ENCODE data around the gene LRMDA.

LRMDA gene

GRCh38 chr10:75469006-75469616, 37.7 kb downstream of the LRMDA start:
- TF ChIP-seq TCF12 (IDR thresholded peaks at IDR 0.05; ENCODE audit: low read depth), result no peak
- TF ChIP-seq FOXM1 (IDR thresholded peaks at IDR 0.05; ENCODE audit: borderline replicate concordance, low read depth), result no peak
- no peak for TF ChIP-seq MAX (IDR thresholded peaks at IDR 0.05)
- TF ChIP-seq RAD21 (IDR thresholded peaks at IDR 0.05; ENCODE audit: low read depth), result no peak
- no peak for TF ChIP-seq ZBTB7A (IDR thresholded peaks at IDR 0.05; ENCODE audit: low read depth)
- no peak for TF ChIP-seq USF1 (IDR thresholded peaks at IDR 0.05)
- no peak for TF ChIP-seq CREB1 (IDR thresholded peaks at IDR 0.05; ENCODE audit: low read depth)

GRCh38 chr10:75470901-75471300, 39.5 kb downstream of the LRMDA start:
- TF ChIP-seq RAD21 (IDR thresholded peaks at IDR 0.05; ENCODE audit: low read depth) (no peak), YY1 (IDR thresholded peaks at IDR 0.05; ENCODE audit: low read depth) (no peak), EP300 (IDR thresholded peaks at IDR 0.05; ENCODE audit: borderline replicate concordance) (no peak), USF1 (IDR thresholded peaks at IDR 0.05) (no peak), EGR1 (IDR thresholded peaks at IDR 0.05) (no peak), ZBTB7A (IDR thresholded peaks at IDR 0.05; ENCODE audit: low read depth) (no peak), CREB1 (IDR thresholded peaks at IDR 0.05; ENCODE audit: low read depth) (no peak), REST (IDR thresholded peaks at IDR 0.05; ENCODE audit: low read depth) (no peak), TAF1 (IDR thresholded peaks at IDR 0.05; ENCODE audit: low read depth) (no peak), TCF12 (IDR thresholded peaks at IDR 0.05; ENCODE audit: low read depth) (no peak), FOXM1 (IDR thresholded peaks at IDR 0.05; ENCODE audit: borderline replicate concordance, low read depth) (no peak), CEBPB (IDR thresholded peaks at IDR 0.05) (no peak), TEAD4 (IDR thresholded peaks at IDR 0.05) (no peak), NFIC (IDR thresholded peaks at IDR 0.05) (no peak), MAX (IDR thresholded peaks at IDR 0.05) (no peak)

DNA sequence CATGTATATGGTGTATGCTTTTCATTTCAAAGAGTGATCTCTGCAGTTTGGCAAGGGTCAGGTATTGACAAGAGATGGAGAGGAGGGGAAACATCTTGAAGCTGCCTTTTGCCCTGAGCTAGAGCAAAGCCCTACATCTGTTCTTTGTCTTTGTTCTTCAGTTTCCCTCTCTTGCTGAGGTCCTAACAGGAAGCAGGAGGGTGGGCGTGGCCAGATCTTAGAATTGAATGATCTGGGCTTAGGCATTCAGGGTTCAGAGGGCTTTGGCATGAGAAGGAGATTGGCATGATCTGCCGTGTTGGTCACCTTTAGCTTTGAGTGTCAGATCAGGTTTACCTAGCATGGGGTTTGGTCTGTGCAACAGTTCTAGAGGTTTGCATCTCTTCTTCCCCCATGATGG, 41.3 kb downstream of the LRMDA start:
- TF ChIP-seq YY1 (IDR thresholded peaks at IDR 0.05; ENCODE audit: low read depth), result no peak

DNA sequence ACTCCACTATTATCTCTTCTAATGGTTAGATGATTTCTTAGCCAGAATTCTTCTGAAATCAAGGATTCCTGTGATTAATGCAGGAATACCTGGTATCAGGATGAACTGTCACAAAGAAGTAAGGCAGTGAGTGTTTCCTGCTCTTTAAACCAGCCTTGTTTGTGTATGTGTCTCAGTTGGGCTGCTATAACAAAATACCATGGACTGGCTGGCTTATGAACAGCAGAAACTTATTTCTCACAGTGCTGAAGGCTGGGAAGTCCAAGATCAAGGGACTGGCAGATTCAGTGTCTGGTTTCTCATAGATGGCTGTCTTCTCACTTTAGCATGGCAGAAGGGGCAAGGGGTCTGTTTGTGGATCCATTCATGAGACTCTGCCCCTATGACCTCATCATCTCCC, 42.7 kb downstream of the LRMDA start:
- TF ChIP-seq REST (IDR thresholded peaks at IDR 0.05; ENCODE audit: low read depth) (no peak), MAX (IDR thresholded peaks at IDR 0.05) (no peak), FOXM1 (IDR thresholded peaks at IDR 0.05; ENCODE audit: borderline replicate concordance, low read depth) (no peak), YY1 (IDR thresholded peaks at IDR 0.05; ENCODE audit: low read depth) (no peak), TAF1 (IDR thresholded peaks at IDR 0.05; ENCODE audit: low read depth) (no peak), EGR1 (IDR thresholded peaks at IDR 0.05) (no peak), USF1 (IDR thresholded peaks at IDR 0.05) (no peak), TCF12 (IDR thresholded peaks at IDR 0.05; ENCODE audit: low read depth) (no peak), NFIC (IDR thresholded peaks at IDR 0.05) (no peak), TEAD4 (IDR thresholded peaks at IDR 0.05) (no peak), CREB1 (IDR thresholded peaks at IDR 0.05; ENCODE audit: low read depth) (no peak), EP300 (IDR thresholded peaks at IDR 0.05; ENCODE audit: borderline replicate concordance) (no peak)

DNA sequence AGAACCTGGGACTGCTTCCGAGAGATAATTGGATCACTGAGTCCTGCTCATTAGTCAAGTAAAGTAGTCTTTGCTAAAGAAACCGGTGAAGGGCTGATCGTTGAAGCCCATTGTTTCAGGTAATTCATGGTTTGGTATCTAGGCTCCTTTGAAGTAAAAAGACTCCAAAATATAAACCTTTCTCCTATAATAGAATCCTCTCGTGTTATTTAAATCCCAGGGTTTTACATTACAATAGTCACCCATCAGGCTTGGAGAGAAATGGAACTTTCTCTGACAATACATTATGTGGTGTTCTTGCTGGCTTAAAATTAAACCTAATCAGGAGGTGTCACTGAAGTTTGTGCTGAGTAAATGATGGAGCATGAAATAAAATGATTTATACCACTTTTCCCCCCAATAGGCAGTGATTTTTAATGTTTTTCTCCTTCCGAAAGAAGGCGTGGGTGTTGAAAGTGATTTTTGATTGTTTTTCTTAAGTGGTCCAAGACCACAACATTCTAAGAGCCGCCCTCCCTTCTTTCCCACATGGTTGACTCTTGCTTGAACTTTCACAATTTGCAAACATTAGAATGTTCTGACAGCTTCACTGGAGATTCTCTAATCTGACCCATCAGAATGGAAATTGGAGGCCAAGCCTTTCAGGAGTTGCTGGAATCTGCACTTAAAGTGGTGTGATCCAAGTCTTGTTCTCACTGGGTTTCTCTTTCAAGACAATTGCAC, 44.2 kb downstream of the LRMDA start:
- no peak for TF ChIP-seq TAF1 (IDR thresholded peaks at IDR 0.05; ENCODE audit: low read depth)
- TF ChIP-seq RAD21 (IDR thresholded peaks at IDR 0.05; ENCODE audit: low read depth), result no peak
- TF ChIP-seq YY1 (IDR thresholded peaks at IDR 0.05; ENCODE audit: low read depth), result no peak
- TF ChIP-seq TCF12 (IDR thresholded peaks at IDR 0.05; ENCODE audit: low read depth), result no peak
- TF ChIP-seq FOXM1 (IDR thresholded peaks at IDR 0.05; ENCODE audit: borderline replicate concordance, low read depth), result no peak
- no peak for TF ChIP-seq TEAD4 (IDR thresholded peaks at IDR 0.05)
- TF ChIP-seq EP300 (IDR thresholded peaks at IDR 0.05; ENCODE audit: borderline replicate concordance), result no peak
- no peak for TF ChIP-seq EGR1 (IDR thresholded peaks at IDR 0.05)
- no peak for TF ChIP-seq CEBPB (IDR thresholded peaks at IDR 0.05)

All from Ishikawa (cell line).